K562 (cell line): ENCODE data around the gene STRIP1. TPM values are rescaled to one million over a fixed set of nuclear protein-coding genes. Genes with fewer than 3 reads are reported as not detected.

Source experiments
- ATAC-seq: fragments of 200-7000 bp; cut with Tn5 transposase; 3 replicates; pipeline ENCODE4 v1.9.1; 2020; ENCODE audit warnings: moderate library complexity
- BruUV-seq: library from RNA; stranded (reverse); fragments of 400-500 nt; replicated peaks from 2 replicates; lab custom pipeline; 2021; lab: Mats Ljungman, UMichigan
- CTCF ChIA-PET: fragments of 300-600 bp; formaldehyde crosslinking; extraction: SDS; loops from one replicate; lab custom pipeline; 2021; ENCODE audit warnings: low intra/inter-chr PET ratio; lab: Yijun Ruan, JAX
- POLR2A ChIA-PET: fragments of 300-600, 350-650 bp; sonication (Branson Sonifier 250); formaldehyde crosslinking; extraction: SDS; loops from one replicate; lab custom pipeline; 2021; ENCODE audit warnings: antibody characterized with exemption, inconsistent platforms; lab: Yijun Ruan, JAX
- DNase-seq, 4 experiments: peaks; one replicate each; pipeline versions ENCODE4 v3.0.0 to v3.0.0-alpha.2; 2011 to 2018; ENCODE audit warnings: low spot score in 3 of 4, mixed read lengths in 3 of 4; ENCODE audit errors: extremely low read depth in 1 of 4
- FAIRE-seq: peaks from 2 replicates; lab custom pipeline; 2011; peaks lifted over from hg19 to GRCh38; lab: Jason Lieb, UNC
- H2AFZ ChIP-seq: 2 replicates; pipeline ENCODE4 v1.6.0; 2011; ENCODE audit warnings: low read depth, low read length, control low read depth, inconsistent platforms
- H3K27ac ChIP-seq: fragments of 200-600 bp; 3 replicates; pipeline ENCODE4 v1.8.0; 2011; ENCODE audit warnings: low read depth, mild to moderate bottlenecking, control low read depth, inconsistent platforms, low read length, moderate library complexity, mixed read lengths; ENCODE audit errors: extremely low read depth
- H3K27me3 ChIP-seq, 2 experiments: fragments of 300-600 bp in 1 of 2; 2 replicates in 1 of 2; 3 replicates in 1 of 2; pipeline versions ENCODE4 v1.6.0 to v1.8.0; 2011; ENCODE audit warnings: inconsistent platforms in 2 of 2, low read length in 2 of 2, mild to moderate bottlenecking in 1 of 2, mixed read lengths in 1 of 2, moderate library complexity in 1 of 2; ENCODE audit not compliant: control insufficient read depth in 2 of 2, insufficient read depth in 2 of 2
- H3K36me3 ChIP-seq: fragments of 300-600 bp; 3 replicates; pipeline ENCODE4 v1.8.0; 2011; ENCODE audit warnings: mild to moderate bottlenecking, low read length, inconsistent platforms; ENCODE audit not compliant: control insufficient read depth, insufficient read depth
- H3K4me1 ChIP-seq, 2 experiments: fragments of 200-600 bp in 1 of 2; replicated peaks in 1 of 2; 2 replicates in 1 of 2; 3 replicates in 1 of 2; pipeline versions ENCODE4 v1.5.1 to v1.8.0; 2011; ENCODE audit warnings: inconsistent platforms in 2 of 2, low read length in 2 of 2, mild to moderate bottlenecking in 1 of 2, mixed read lengths in 1 of 2, moderate library complexity in 1 of 2; ENCODE audit not compliant: control insufficient read depth in 2 of 2, insufficient read depth in 2 of 2
- H3K4me2 ChIP-seq: 2 replicates; pipeline ENCODE4 v1.6.1; 2011; ENCODE audit warnings: low read length, control low read depth, inconsistent platforms, mixed read lengths; ENCODE audit not compliant: insufficient read depth
- H3K4me3 ChIP-seq: fragments of 200-600 bp; sonication (generic), shearing (Covaris generic); 2 replicates; pipeline ENCODE4 v1.5.1; 2016; ENCODE audit warnings: control low read depth, inconsistent platforms
- H3K79me2 ChIP-seq: fragments of 200-600 bp; 3 replicates; pipeline ENCODE4 v1.8.0; 2011; ENCODE audit warnings: low read length, inconsistent platforms; ENCODE audit not compliant: control insufficient read depth, insufficient read depth
- H3K9ac ChIP-seq, 2 experiments: 2 replicates each; pipeline versions ENCODE4 v1.6.0 to v1.6.1; 2011; ENCODE audit warnings: low read depth in 2 of 2, low read length in 2 of 2, control low read depth in 1 of 2, inconsistent platforms in 1 of 2, mild to moderate bottlenecking in 1 of 2, mixed read lengths in 1 of 2; ENCODE audit not compliant: insufficient read depth in 1 of 2
- H3K9me1 ChIP-seq: one replicate; pipeline ENCODE4 v1.6.0; 2011; ENCODE audit warnings: inconsistent platforms, mild to moderate bottlenecking, low read length, moderate library complexity; ENCODE audit not compliant: control insufficient read depth, insufficient read depth
- H3K9me3 ChIP-seq: replicated peaks from 2 replicates; pipeline ENCODE4 v1.5.1; 2011; ENCODE audit warnings: low read depth, low read length, inconsistent platforms; ENCODE audit not compliant: control insufficient read depth, insufficient read depth
- H4K20me1 ChIP-seq: replicated peaks from 2 replicates; pipeline ENCODE4 v1.6.1; 2011; ENCODE audit warnings: low read length, inconsistent platforms, mixed read lengths; ENCODE audit not compliant: control insufficient read depth, insufficient read depth
- ADNP ChIP-seq: fragments of 200-800 bp; sonication (Bioruptor generic); IDR thresholded peaks from 2 replicates; pipeline ENCODE4 v1.6.1; 2016; ENCODE audit warnings: missing genetic modification characterization, missing compliant biosample characterization
- E2F3 ChIP-seq: fragments of 250-450 bp; sonication (Bioruptor Pico); IDR thresholded peaks from 2 replicates; pipeline ENCODE4 v1.4.0; 2020; ENCODE audit warnings: mild to moderate bottlenecking
- EP400 ChIP-seq: fragments of 450-650 bp; IDR thresholded peaks from 2 replicates; pipeline ENCODE4 v1.6.1; 2017; ENCODE audit warnings: antibody characterized with exemption, mild to moderate bottlenecking, moderate library complexity
- ETV1 ChIP-seq: fragments of 450-650 bp; conservative IDR thresholded peaks from 2 replicates; pipeline ENCODE4 v1.6.1; 2016; ENCODE audit warnings: missing genetic modification characterization, control low read depth, low read depth, missing compliant biosample characterization
- ETV5 ChIP-seq: sonication (generic); formaldehyde crosslinking; IDR thresholded peaks from 2 replicates; pipeline ENCODE4 v1.4.0; 2020; ENCODE audit warnings: low read depth, mild to moderate bottlenecking, missing genetic modification reagents
- FOXM1 ChIP-seq, 2 experiments: fragments of 450-650 bp in 1 of 2; sonication (generic) in 1 of 2; formaldehyde crosslinking in 1 of 2; IDR thresholded peaks; 2 replicates each; pipeline versions ENCODE4 v1.6.1 to v1.9.0; 2017 to 2022; ENCODE audit warnings: low read depth in 2 of 2, mild to moderate bottlenecking in 2 of 2, missing genetic modification reagents in 1 of 2, moderate library complexity in 1 of 2
- GABPA ChIP-seq: fragments of 200-800 bp; sonication (Bioruptor generic); conservative IDR thresholded peaks from 2 replicates; pipeline ENCODE4 v1.6.1; 2016; ENCODE audit warnings: low read depth, missing genetic modification characterization, missing compliant biosample characterization
- GTF2E2 ChIP-seq: fragments of 200-800 bp; sonication (Bioruptor generic); IDR thresholded peaks from 2 replicates; pipeline ENCODE4 v1.6.1; 2016; ENCODE audit warnings: missing genetic modification characterization, missing compliant biosample characterization
- KDM1A ChIP-seq, 2 experiments: fragments of 450-650 bp; IDR thresholded peaks; 2 replicates each; pipeline ENCODE4 v1.6.1; 2016; ENCODE audit warnings: mild to moderate bottlenecking in 2 of 2
- MAFF ChIP-seq: IDR thresholded peaks from 2 replicates; pipeline ENCODE4 v1.6.1; 2012; ENCODE audit warnings: low read length, improper control_type of control experiment
- MLLT1 ChIP-seq, 2 experiments: fragments of 450-650 bp; IDR thresholded peaks; 2 replicates each; pipeline ENCODE4 v1.6.1; 2016
- PCBP1 ChIP-seq: fragments of 200-400 bp; formaldehyde crosslinking; IDR thresholded peaks from 2 replicates; pipeline ENCODE4 v1.6.1; 2018; ENCODE audit warnings: mild to moderate bottlenecking, low read depth, low read length; ENCODE audit not compliant: poor library complexity, severe bottlenecking
- PTRF ChIP-seq: fragments of 450-650 bp; IDR thresholded peaks from 2 replicates; pipeline ENCODE4 v1.6.1; 2016; ENCODE audit warnings: mild to moderate bottlenecking, missing genetic modification characterization, missing compliant biosample characterization
- RAD21 ChIP-seq, 2 experiments: fragments of 250-450 bp in 1 of 2; fragments of 450-650 bp in 1 of 2; sonication (Bioruptor Pico) in 1 of 2; formaldehyde crosslinking in 1 of 2; IDR thresholded peaks in 1 of 2; conservative IDR thresholded peaks in 1 of 2; 2 replicates each; pipeline versions ENCODE4 v1.4.0 to v1.8.0; 2020 to 2022; ENCODE audit warnings: mild to moderate bottlenecking in 2 of 2, moderate library complexity in 1 of 2
- RB1 ChIP-seq: fragments of 450-650 bp; IDR thresholded peaks from 2 replicates; pipeline ENCODE4 v1.6.1; 2017; ENCODE audit warnings: low read depth, mild to moderate bottlenecking
- SOX6 ChIP-seq: fragments of 450-650 bp; IDR thresholded peaks from 2 replicates; pipeline ENCODE4 v1.6.1; 2014; ENCODE audit warnings: mild to moderate bottlenecking
- SREBF1 ChIP-seq: fragments of 150-350 bp; IDR thresholded peaks from 2 replicates; pipeline ENCODE4 v1.6.1; 2014; ENCODE audit warnings: antibody characterized with exemption, low read depth, low read length, borderline replicate concordance
- TBL1XR1 ChIP-seq, 2 experiments: IDR thresholded peaks; 2 replicates each; pipeline ENCODE4 v1.6.1; 2012; ENCODE audit warnings: improper control_type of control experiment in 2 of 2, low read length in 2 of 2, mild to moderate bottlenecking in 1 of 2
- TCF3 ChIP-seq: sonication (generic); formaldehyde crosslinking; IDR thresholded peaks from 2 replicates; pipeline ENCODE4 v1.4.0; 2020; ENCODE audit warnings: mild to moderate bottlenecking, missing genetic modification reagents
- ZFX ChIP-seq: sonication (generic); formaldehyde crosslinking; IDR thresholded peaks from 2 replicates; pipeline ENCODE4 v1.8.0; 2022; ENCODE audit warnings: mild to moderate bottlenecking, missing genetic modification reagents, moderate library complexity
- ZKSCAN1 ChIP-seq: fragments of 150-350 bp; IDR thresholded peaks from 2 replicates; pipeline ENCODE4 v1.6.1; 2016; ENCODE audit warnings: low read depth, low read length
- ZNF232 ChIP-seq: sonication (generic); formaldehyde crosslinking; IDR thresholded peaks from 2 replicates; pipeline ENCODE4 v1.8.0; 2022; ENCODE audit warnings: mild to moderate bottlenecking, missing genetic modification reagents
- ZSCAN29 ChIP-seq: fragments of 450-650 bp; IDR thresholded peaks from 2 replicates; pipeline ENCODE4 v1.6.1; 2017
- WGBS: fragments of 100-300 bp; shearing (Covaris generic); methylation state at CpG from one replicate; pipeline ENCODE4 v1.1.6; 2016; ENCODE audit warnings: low coverage, mixed read lengths; ENCODE audit not compliant: insufficient coverage; ENCODE audit errors: missing lambda C conversion rate; 5-methylcytosine and 5-hydroxymethylcytosine counted together
- in situ Hi-C: fragments of 300-500 bp; cut with MboI; formaldehyde crosslinking; loops from 4 replicates; pipeline ENCODE4 v1.15.0; 2018; ENCODE audit warnings: inconsistent platforms, mixed read lengths
- intact Hi-C: fragments of 100-400 bp; cut with micrococcal nuclease; formaldehyde crosslinking; loops from 2 replicates; pipeline ENCODE4 v1.14.2; 2022
- polyA plus RNA-seq, 8 experiments: library from polyadenylated mRNA; depleted of rRNA in 4 of 8; stranded (reverse) in 5 of 8; unstranded in 3 of 8; fragments of >200 nt; fragmentation: Nextera tagmentation in 2 of 8; fragmentation: Illumina TruSeq in 1 of 8; extraction: Ambion mirVana in 2 of 8; extraction: Trizol in 1 of 8; gene quantifications; 2 replicates each; pipeline versions ENCODE4 v1.2.1 to v1.2.3, GENCODE V29; 2011 to 2014; ENCODE audit warnings: inconsistent platforms in 1 of 8, missing spikeins in 1 of 8
- total RNA-seq, 7 experiments: library from RNA; depleted of rRNA in 6 of 7; stranded (reverse); fragments of >200 nt in 6 of 7; fragmentation: Illumina TruSeq in 2 of 7; extraction: Trizol in 2 of 7; gene quantifications; 2 replicates each; pipeline versions ENCODE4 v1.2.1 to v1.2.3, GENCODE V29; 2011 to 2021; ENCODE audit warnings: low replicate concordance in 1 of 7

Gene STRIP1
- total and polyA plus RNA-seq, 9 of the 15 experiments (the other 6 are each of a cell fraction or from before 2014, with no cell fraction given): 9.9 to 42.3 (median 32.0) TPM

DNA sequence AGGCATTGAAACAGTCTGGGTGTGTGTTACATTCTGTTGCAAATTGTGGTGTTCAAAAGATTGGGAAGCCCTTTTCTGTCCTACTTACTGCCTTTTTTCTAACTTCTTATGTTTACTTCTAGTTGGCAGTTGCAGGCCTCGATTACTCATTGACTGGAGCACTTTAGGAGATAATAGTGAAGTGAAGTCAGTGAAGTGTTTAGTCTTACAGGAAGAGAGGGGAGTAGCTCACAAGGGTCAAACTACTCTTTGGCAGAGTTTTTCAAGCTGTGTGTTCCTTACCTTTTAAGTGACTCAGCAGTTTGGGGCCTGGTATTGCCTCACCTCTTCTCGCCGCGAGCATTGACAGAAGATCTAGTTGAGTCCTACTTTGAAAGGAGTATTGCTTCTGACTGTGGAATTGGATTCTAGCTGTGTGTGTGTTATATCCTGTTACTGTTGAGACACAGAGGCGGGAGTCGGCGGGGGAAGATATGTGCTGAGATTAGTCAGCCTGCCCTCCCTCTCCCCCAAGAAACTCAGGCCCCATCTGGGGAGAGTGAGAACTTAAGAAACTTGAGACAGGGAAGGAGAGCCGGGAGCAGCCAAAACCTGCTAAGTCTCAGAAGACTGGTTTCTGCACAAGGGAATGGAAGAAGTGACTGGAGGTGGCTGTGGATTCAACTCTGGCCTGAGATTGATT lies 30.5 kb upstream of the STRIP1 start:
- WGBS: under 1% methylated on average over 8 of the region's 8 CpGs
- DNase-seq: peak; percentile 70 to 87 (median 76)
- peak overlapping the region; percentile 8; the same call in 1 of the 2 replicates for H3K4me3 ChIP-seq
- H3K27ac ChIP-seq: peak overlapping the region; percentile 87
- CTCF ChIA-PET: no interaction called here
- H3K4me2 ChIP-seq: peak overlapping the region; percentile 71
- H3K36me3 ChIP-seq: peaks cover 18% of the 10 kb centered on the region
- no peaks in the 10 kb centered on the region for H3K27me3 ChIP-seq
- intact Hi-C loops: no loop called here
- H3K9me3 ChIP-seq: no peaks in the 10 kb centered on the region
- POLR2A ChIA-PET: interaction anchor here (0.5 to 1.5 kb wide), 11 partner anchors 10 to 294 kb away, joined by 3 to 21 read pairs (median 4); partner anchors contain the start of genes AHCYL1 and STRIP1
- peaks cover 62% of the 10 kb centered on the region for H3K79me2 ChIP-seq
- peak overlapping the region; percentile 5 to 42; a peak in 3 of 4 replicates for H3K9ac ChIP-seq
- peak; percentile 92 for ATAC-seq
- no TSS peak for BruUV-seq
- H3K4me1 ChIP-seq: peaks cover 14 to 37% of the 10 kb centered on the region in 2 experiments
- in situ Hi-C loops: no loop called here
- peak overlapping the region; percentile 64 for H2AFZ ChIP-seq
- FAIRE-seq: peak; percentile 85
- H3K9me1 ChIP-seq: no peaks in the 10 kb centered on the region
- H4K20me1 ChIP-seq: no peaks in the 10 kb centered on the region
- TF ChIP-seq GTF2E2 (tag) (peak; percentile 74; the same call in 1 of the 2 replicates), ETV5 (CRISPR knock-in tag) (peak; percentile 71), ZSCAN29 (no peak), PTRF (tag) (no peak), MAFF (peak; percentile 94), ETV1 (tag) (peak; percentile 74), ADNP (tag) (no peak), E2F3 (CRISPR knock-in tag) (0 out of 2 replicates have a peak, but pooled peaks have one; percentile 7), EP400 (peak; percentile 56), TBL1XR1 (IDR thresholded peaks at IDR 0.05; ENCODE audit: low read length in 2 of 2) (no peak; a peak in 2 of 4 replicates), ZFX (CRISPR knock-in tag) (peak; percentile 82), MLLT1 (IDR thresholded peaks at IDR 0.05) (peak in 1 of 2 experiments; percentile 20; a peak in 1 of 4 replicates), PCBP1 (no peak), RB1 (0 out of 2 replicates have a peak, but pooled peaks have one; percentile 35), KDM1A (IDR thresholded peaks at IDR 0.05) (peak; percentile 73 to 98), RAD21 (CRISPR knock-in tag; conservative IDR thresholded peaks at IDR 0.05 in 1 of 2, IDR thresholded peaks at IDR 0.05 in 1 of 2) (peak in 1 of 2 experiments; percentile 29; a peak in 1 of 4 replicates), GABPA (tag) (peak; percentile 32; the same call in 1 of the 2 replicates), TCF3 (CRISPR knock-in tag) (peak; percentile 56), ZNF232 (CRISPR knock-in tag) (no peak), SREBF1 (no peak), SOX6 (peak; percentile 70), FOXM1 (IDR thresholded peaks at IDR 0.05; ENCODE audit: low read depth) (peak; percentile 28; the same call in 1 of the 2 replicates), FOXM1 (CRISPR knock-in tag; IDR thresholded peaks at IDR 0.05; ENCODE audit: low read depth) (0 out of 2 replicates have a peak, but pooled peaks have one; percentile 50), ZKSCAN1 (no peak)
